Endodermal cell (in vitro differentiated cells): ENCODE measurements around the gene KCNC1. TPM values are rescaled to one million over a fixed set of nuclear protein-coding genes. Genes with fewer than 3 reads are reported as not detected.

Experiments
- DNase-seq: peaks from one replicate; pipeline ENCODE4 v3.0.0-alpha.2; 2017
- H3K27ac ChIP-seq: 2 replicates; pipeline ENCODE4 v1.5.1; 2013; ENCODE audit warnings: mild to moderate bottlenecking, low read depth, low read length, moderate library complexity
- H3K27me3 ChIP-seq: 2 replicates; pipeline ENCODE4 v1.6.1; 2013; ENCODE audit warnings: mild to moderate bottlenecking, low read length, moderate library complexity; ENCODE audit not compliant: insufficient read depth, control insufficient read depth, poor library complexity, severe bottlenecking
- H3K36me3 ChIP-seq: 2 replicates; pipeline ENCODE4 v1.7.0; 2013; ENCODE audit warnings: mild to moderate bottlenecking, low read length, moderate library complexity; ENCODE audit not compliant: control insufficient read depth, insufficient read depth
- H3K4me1 ChIP-seq: one replicate; pipeline ENCODE4 v1.7.0; 2013; ENCODE audit warnings: low read length; ENCODE audit not compliant: control insufficient read depth, insufficient read depth
- H3K4me3 ChIP-seq: 2 replicates; pipeline ENCODE4 v1.5.1; 2013; ENCODE audit warnings: mild to moderate bottlenecking, low read length, moderate library complexity
- H3K9ac ChIP-seq: 2 replicates; pipeline ENCODE4 v1.6.1; 2013; ENCODE audit warnings: mild to moderate bottlenecking, low read length, moderate library complexity; ENCODE audit not compliant: poor library complexity, severe bottlenecking; ENCODE audit errors: extremely low read depth
- H3K9me3 ChIP-seq: 2 replicates; pipeline ENCODE4 v1.6.1; 2013; ENCODE audit warnings: mild to moderate bottlenecking, low read length, moderate library complexity; ENCODE audit not compliant: control insufficient read depth
- H3K27ac Mint-ChIP-seq: 2 replicates; pipeline ENCODE4 v1.8.0; 2020; ENCODE audit warnings: mixed read lengths
- H3K27me3 Mint-ChIP-seq: 2 replicates; pipeline ENCODE4 v1.8.0; 2021; ENCODE audit warnings: mild to moderate bottlenecking, mixed read lengths; ENCODE audit not compliant: insufficient read depth
- H3K36me3 Mint-ChIP-seq: 2 replicates; pipeline ENCODE4 v1.8.0; 2020; ENCODE audit warnings: low read depth, mixed read lengths
- H3K4me1 Mint-ChIP-seq: 2 replicates; pipeline ENCODE4 v1.8.0; 2020; ENCODE audit warnings: mixed read lengths
- H3K4me3 Mint-ChIP-seq: 2 replicates; pipeline ENCODE4 v1.8.0; 2020; ENCODE audit warnings: mild to moderate bottlenecking, moderate library complexity, mixed read lengths
- H3K9me3 Mint-ChIP-seq: 2 replicates; pipeline ENCODE4 v1.8.0; 2020; ENCODE audit warnings: mild to moderate bottlenecking, mixed read lengths
- WGBS, 2 experiments: methylation state at CpG; one replicate each; pipeline versions ENCODE4 v1.1.5 to v1.1.7; 2013; ENCODE audit warnings: missing lambda C conversion rate in 2 of 2, mixed read lengths in 1 of 2; ENCODE audit not compliant: insufficient coverage in 1 of 2, insufficient read length in 1 of 2; 5-methylcytosine and 5-hydroxymethylcytosine counted together
- total RNA-seq, 2 donors: library from RNA; stranded (reverse); fragmentation: NEBNext Ultra II Directional in 1 of 2; extraction: Animal tissue kit (Norgen Biotek cat#: 25700) in 1 of 2; gene quantifications; 2 replicates in 1 of 2; 3 replicates in 1 of 2; pipeline ENCODE4 v1.2.1, GENCODE V29; 2021
- TF ChIP-seq, protein P1 (sequence below): fragments of 200-600 bp; sonication (generic); conservative IDR thresholded peaks from 2 replicates; pipeline ENCODE4 v1.5.0; 2021; ENCODE audit warnings: antibody characterized with exemption, mild to moderate bottlenecking

Gene KCNC1
- total RNA-seq, 2 donors from 2014 or later, result not detected

DNA sequence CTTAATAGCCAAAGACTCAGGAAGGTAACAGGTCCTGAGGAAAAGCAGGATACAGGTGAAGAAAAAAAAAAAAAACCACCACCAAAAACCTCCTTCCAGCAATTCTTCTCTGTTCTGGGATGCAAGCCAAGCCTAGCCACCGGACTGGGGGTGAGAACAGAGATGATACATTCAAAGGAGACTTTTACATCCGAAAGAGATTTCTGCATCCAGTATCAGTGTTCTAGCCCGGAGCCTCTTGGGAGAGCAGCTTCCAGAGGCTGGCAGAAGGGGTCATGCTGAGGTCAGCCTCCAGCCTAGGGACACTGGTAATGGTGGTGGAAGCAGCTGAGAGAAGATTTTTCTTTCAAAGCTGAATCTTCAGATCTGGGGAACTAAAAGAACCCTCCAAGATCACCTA lies 76.2 kb downstream of the KCNC1 start:
- no peaks in the 10 kb centered on the region for H3K4me1 ChIP-seq
- no peak for DNase-seq
- H3K9me3 ChIP-seq, result no peaks in the 10 kb centered on the region
- H3K36me3 ChIP-seq, result no peaks in the 10 kb centered on the region
- no peaks in the 10 kb centered on the region for H3K27me3 ChIP-seq
- H3K4me1 Mint-ChIP-seq, result no peaks in the 10 kb centered on the region
- TF ChIP-seq, protein P1, sequence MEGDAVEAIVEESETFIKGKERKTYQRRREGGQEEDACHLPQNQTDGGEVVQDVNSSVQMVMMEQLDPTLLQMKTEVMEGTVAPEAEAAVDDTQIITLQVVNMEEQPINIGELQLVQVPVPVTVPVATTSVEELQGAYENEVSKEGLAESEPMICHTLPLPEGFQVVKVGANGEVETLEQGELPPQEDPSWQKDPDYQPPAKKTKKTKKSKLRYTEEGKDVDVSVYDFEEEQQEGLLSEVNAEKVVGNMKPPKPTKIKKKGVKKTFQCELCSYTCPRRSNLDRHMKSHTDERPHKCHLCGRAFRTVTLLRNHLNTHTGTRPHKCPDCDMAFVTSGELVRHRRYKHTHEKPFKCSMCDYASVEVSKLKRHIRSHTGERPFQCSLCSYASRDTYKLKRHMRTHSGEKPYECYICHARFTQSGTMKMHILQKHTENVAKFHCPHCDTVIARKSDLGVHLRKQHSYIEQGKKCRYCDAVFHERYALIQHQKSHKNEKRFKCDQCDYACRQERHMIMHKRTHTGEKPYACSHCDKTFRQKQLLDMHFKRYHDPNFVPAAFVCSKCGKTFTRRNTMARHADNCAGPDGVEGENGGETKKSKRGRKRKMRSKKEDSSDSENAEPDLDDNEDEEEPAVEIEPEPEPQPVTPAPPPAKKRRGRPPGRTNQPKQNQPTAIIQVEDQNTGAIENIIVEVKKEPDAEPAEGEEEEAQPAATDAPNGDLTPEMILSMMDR, result no peak
- no peak overlapping the region for H3K4me3 Mint-ChIP-seq
- H3K4me3 ChIP-seq, result no peak overlapping the region
- H3K9ac ChIP-seq, result no peak overlapping the region
- 91 to 94% methylated on average over 3 of the region's 3 CpGs for WGBS, 2 experiments
- no peak overlapping the region for H3K27ac Mint-ChIP-seq
- no peaks in the 10 kb centered on the region for H3K36me3 Mint-ChIP-seq
- no peaks in the 10 kb centered on the region for H3K27me3 Mint-ChIP-seq
- H3K9me3 Mint-ChIP-seq, result no peaks in the 10 kb centered on the region
- no peak overlapping the region for H3K27ac ChIP-seq

DNA sequence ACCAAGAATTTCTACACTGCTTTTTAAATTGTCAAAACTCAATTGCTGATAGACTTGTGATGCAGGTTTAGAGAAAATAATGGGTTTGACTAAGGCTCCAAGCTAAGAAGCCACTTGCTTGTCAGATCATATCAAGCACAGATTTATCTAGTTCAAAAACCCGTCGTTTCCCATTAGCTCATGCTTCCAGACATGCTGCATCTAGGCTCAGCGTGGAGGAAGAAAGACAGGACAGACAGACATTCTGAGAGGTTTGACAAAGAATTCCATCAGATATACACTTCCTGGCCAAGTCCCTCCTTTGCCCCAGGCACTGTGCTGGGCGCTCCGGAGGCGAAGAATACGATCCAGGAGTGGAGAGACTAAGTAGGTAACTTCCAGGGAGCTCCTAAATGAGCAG lies 76.8 kb downstream of the KCNC1 start:
- Mint-ChIP-seq H3K27me3 (no peaks in the 10 kb centered on the region), H3K36me3 (no peaks in the 10 kb centered on the region), H3K4me3 (no peak overlapping the region), H3K9me3 (no peaks in the 10 kb centered on the region), H3K4me1 (no peaks in the 10 kb centered on the region), H3K27ac (no peak overlapping the region)
- 94 to 95% methylated on average over 7 of the region's 7 CpGs for WGBS, 2 experiments
- Histone ChIP-seq H3K9me3 (no peaks in the 10 kb centered on the region), H3K4me3 (no peak overlapping the region), H3K27me3 (no peaks in the 10 kb centered on the region), H3K27ac (no peak overlapping the region), H3K36me3 (no peaks in the 10 kb centered on the region), H3K4me1 (no peaks in the 10 kb centered on the region), H3K9ac (no peak overlapping the region)
- TF ChIP-seq, protein P1, result no peak
- DNase-seq, result no peak

DNA sequence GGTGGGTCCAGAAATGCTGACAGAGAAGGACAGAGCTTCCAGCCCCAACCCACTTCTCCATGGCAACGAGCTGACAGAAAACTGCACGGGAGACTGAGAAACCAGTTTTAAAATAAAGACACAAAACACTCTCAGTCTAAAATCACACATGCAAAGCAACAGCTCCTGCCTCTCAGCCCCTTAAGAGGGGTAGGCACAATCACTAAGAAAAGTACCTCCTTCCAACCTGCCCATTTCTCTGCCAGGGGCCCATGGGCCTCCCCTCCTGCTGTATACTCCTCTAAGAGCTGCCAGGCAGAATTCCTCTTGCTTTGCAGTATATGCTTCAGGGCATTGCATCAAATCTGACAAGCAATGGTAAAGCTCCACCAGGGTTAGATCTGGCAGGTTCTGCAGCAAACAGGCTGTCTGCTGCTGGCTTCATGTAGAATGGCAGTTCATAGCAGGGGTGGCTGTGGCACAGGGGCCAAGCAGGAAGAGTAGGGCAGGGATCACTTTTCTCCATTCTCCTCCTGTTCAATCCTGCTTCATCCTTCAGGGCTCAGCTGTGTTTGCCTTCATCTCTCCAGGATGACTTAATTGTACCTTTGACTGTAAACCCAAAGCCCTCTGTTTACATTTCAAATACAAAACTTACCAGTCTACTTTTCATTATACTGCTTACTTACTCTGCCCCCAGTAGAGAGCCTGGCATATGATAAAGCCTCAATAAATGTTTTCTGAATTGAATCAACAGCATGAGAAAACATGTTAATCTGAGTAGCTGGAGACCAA lies 77.7 kb downstream of the KCNC1 start:
- no peaks in the 10 kb centered on the region for H3K4me1 Mint-ChIP-seq
- Histone ChIP-seq H3K27me3 (no peaks in the 10 kb centered on the region), H3K4me3 (no peak overlapping the region), H3K9me3 (no peaks in the 10 kb centered on the region), H3K27ac (no peak overlapping the region), H3K36me3 (no peaks in the 10 kb centered on the region), H3K9ac (no peak overlapping the region), H3K4me1 (no peaks in the 10 kb centered on the region)
- no peaks in the 10 kb centered on the region for H3K9me3 Mint-ChIP-seq
- no peaks in the 10 kb centered on the region for H3K36me3 Mint-ChIP-seq
- 94% methylated on average over 2 of the region's 2 CpGs; no CpG with 5 or more reads in 1 of the 2 experiments for WGBS, 2 experiments
- no peak overlapping the region for H3K4me3 Mint-ChIP-seq
- no peak overlapping the region for H3K27ac Mint-ChIP-seq
- TF ChIP-seq, protein P1, result no peak
- H3K27me3 Mint-ChIP-seq, result no peaks in the 10 kb centered on the region
- no peak for DNase-seq
